ENCODE measurements around the gene PPP2R2C. TPM values are rescaled to one million over a fixed set of nuclear protein-coding genes. Genes with fewer than 3 reads are reported as not detected.

Gene PPP2R2C
- total RNA-seq, 2 donors from 2014 or later: 0.66 to 0.78 TPM

DNA sequence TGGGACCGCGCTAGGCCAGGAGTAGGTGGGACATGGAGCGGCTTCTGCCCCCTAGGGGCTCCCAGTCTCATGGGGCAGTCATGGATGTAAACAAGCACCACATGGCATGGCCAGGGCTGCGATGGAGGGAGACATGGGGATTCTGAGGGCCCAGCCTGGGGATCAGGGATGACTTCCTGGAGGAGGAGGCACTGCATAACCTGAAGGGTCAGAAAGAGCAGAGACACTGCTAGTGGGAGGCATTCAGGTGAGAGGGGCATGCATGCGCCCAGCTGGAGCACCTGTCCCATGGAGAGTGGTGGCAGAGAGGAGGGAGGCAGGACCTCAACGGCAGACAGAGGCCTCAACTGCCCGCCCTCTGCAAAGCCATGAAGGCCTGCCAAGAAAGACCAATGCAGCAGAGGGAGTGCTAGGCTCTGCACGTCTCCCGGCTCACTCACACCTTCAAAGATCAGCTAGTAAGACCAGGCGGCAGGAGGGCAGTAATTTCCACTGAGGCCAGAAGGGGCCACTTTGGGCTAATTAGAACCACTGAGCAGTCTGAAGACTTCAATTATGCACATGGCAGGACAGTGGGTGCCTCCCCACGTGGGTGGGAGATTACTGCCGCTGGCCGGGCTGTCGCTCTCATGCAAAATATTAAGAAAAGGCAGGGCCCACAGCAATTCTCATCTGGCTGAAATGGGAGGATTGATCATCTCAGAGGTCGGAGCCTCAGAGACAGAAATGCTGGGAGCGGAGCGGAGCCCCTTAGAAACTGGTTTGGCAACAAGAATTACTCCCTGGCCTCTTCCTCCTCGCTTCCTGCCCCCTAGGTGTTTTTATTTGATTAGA lies 69.6 kb downstream of the PPP2R2C start:
- intact Hi-C loops (cut with DNase I): no loop called here
- H3K27me3 ChIP-seq: peaks cover 0 to 10% of the 10 kb centered on the region in 2 donors
- no peak overlapping the region for H3K27ac ChIP-seq
- H3K9me3 ChIP-seq: no peaks in the 10 kb centered on the region
- 31 to 35% methylated on average over 15 to 18 of the region's 18 CpGs for WGBS, 2 donors
- ATAC-seq: no peak
- H3K4me1 ChIP-seq: peaks cover 4% of the 10 kb centered on the region
- no peaks in the 10 kb centered on the region for H3K36me3 ChIP-seq (replicated peaks in 1 of 2; ENCODE audit: insufficient read depth in 1 of 2, low read depth in 2 of 2)
- DNase-seq: no peak
- no peak for TF ChIP-seq POLR2A (IDR thresholded peaks at IDR 0.05)
- TF ChIP-seq, protein P1, sequence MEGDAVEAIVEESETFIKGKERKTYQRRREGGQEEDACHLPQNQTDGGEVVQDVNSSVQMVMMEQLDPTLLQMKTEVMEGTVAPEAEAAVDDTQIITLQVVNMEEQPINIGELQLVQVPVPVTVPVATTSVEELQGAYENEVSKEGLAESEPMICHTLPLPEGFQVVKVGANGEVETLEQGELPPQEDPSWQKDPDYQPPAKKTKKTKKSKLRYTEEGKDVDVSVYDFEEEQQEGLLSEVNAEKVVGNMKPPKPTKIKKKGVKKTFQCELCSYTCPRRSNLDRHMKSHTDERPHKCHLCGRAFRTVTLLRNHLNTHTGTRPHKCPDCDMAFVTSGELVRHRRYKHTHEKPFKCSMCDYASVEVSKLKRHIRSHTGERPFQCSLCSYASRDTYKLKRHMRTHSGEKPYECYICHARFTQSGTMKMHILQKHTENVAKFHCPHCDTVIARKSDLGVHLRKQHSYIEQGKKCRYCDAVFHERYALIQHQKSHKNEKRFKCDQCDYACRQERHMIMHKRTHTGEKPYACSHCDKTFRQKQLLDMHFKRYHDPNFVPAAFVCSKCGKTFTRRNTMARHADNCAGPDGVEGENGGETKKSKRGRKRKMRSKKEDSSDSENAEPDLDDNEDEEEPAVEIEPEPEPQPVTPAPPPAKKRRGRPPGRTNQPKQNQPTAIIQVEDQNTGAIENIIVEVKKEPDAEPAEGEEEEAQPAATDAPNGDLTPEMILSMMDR (IDR thresholded peaks at IDR 0.05): no peak
- no peak overlapping the region for H3K4me3 ChIP-seq

DNA sequence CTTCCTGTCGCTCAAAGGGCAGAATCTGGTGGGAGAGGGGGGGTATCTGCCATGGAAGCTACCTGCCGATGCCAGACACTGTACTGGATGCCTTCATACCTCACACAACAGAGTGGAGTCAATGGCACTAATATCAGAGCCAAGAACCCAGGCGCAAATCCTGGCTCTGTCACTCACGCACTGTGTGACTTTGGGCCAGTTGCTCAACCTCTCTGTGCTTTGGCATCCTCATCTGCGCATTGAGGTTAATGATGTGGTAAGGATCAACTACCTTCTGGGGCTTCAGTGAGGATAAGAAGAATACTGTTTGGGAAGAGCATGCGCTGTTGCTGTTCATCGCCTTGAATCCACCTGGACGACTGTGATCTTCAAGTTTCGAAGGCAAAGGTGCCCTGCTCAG lies 70.6 kb downstream of the PPP2R2C start:
- intact Hi-C loops (cut with DNase I): no loop called here
- Histone ChIP-seq H3K9me3 (no peaks in the 10 kb centered on the region), H3K36me3 (replicated peaks in 1 of 2; ENCODE audit: insufficient read depth in 1 of 2, low read depth in 2 of 2) (no peaks in the 10 kb centered on the region), H3K27me3 (peaks cover 0 to 10% of the 10 kb centered on the region in 2 donors), H3K4me3 (no peak overlapping the region), H3K4me1 (peaks cover 4% of the 10 kb centered on the region), H3K27ac (no peak overlapping the region)
- no peak for DNase-seq
- ATAC-seq: no peak
- WGBS, 2 donors: 77 to 78% methylated on average over 8 to 9 of the region's 9 CpGs
- no peak for TF ChIP-seq POLR2A (IDR thresholded peaks at IDR 0.05)
- TF ChIP-seq, protein P1 (IDR thresholded peaks at IDR 0.05): no peak

DNA sequence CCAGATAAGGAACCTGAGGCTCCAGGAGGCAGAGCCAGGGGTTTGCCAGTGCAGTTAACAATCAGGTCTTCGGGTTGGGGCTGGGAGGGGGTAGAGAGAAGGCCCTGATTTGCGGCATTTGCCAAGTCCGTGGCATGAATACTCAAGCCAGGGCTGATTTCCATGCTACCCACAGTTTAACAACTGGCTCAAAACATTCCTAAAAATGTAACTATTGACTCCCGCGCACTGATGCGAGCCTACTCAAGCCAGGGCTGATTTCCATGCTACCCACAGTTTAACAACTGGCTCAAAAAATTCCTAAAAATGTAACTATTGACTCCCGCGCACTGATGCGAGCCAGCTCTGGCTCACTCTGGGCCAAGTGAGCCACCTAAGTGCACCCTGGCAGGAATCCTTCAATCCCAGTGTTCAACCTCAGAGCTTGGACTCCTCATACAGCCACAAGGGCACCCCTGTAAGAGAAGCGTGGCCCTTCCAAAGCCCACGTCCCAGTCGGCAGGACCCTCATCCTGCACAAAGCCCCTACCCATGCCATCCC lies 75.6 kb downstream of the PPP2R2C start:
- 62 to 74% methylated on average over 8 to 12 of the region's 12 CpGs for WGBS, 2 donors
- Histone ChIP-seq H3K27ac (no peak overlapping the region), H3K9me3 (no peaks in the 10 kb centered on the region), H3K36me3 (replicated peaks in 1 of 2; ENCODE audit: insufficient read depth in 1 of 2, low read depth in 2 of 2) (no peaks in the 10 kb centered on the region), H3K4me3 (no peak overlapping the region), H3K27me3 (peaks cover 0 to 5% of the 10 kb centered on the region in 2 donors), H3K4me1 (no peaks in the 10 kb centered on the region)
- ATAC-seq: no peak
- TF ChIP-seq POLR2A (IDR thresholded peaks at IDR 0.05): no peak
- TF ChIP-seq, protein P1 (IDR thresholded peaks at IDR 0.05): no peak
- no peak for DNase-seq
- intact Hi-C loops (cut with DNase I): no loop called here

DNA sequence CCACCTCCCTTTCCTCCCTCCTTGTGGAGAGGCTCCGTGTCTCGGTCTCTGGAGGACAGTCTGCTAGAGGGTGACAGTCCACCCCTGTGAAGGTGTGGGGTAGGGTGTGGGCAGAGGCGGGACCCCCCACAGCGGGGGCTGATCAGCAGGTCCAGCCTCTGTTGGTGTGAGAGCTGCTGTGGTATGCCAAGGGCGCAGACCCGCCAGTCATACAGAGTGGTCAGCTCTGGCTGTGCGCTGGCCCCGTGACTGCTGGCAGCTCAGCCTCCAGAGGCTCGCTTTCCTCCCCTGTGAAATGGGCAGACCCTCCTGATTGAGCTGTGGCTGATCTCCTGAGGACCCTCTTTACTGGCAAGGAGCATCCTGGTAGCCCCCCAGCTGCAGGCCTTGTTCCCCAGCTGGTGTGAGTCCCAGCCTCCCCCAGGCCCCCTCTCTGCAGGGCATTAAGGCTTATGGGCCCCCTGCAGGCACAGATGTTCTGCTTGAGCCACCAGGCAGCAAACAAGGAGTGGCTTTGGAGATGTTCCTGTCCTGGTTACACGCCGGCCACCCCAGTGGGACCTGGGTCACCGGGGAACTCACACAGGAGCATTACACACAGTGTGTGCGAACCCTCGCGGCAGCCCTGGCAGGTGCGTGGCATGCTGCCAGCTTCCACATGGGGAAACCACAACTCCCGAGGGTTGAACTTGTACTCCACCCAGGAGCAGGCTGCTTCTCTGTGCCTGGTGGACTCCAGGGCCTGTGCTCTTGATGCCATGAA lies 76.8 kb downstream of the PPP2R2C start:
- Histone ChIP-seq H3K4me3 (no peak overlapping the region), H3K4me1 (no peaks in the 10 kb centered on the region), H3K27ac (no peak overlapping the region), H3K27me3 (peaks cover 0 to 5% of the 10 kb centered on the region in 2 donors), H3K36me3 (replicated peaks in 1 of 2; ENCODE audit: insufficient read depth in 1 of 2, low read depth in 2 of 2) (no peaks in the 10 kb centered on the region), H3K9me3 (no peaks in the 10 kb centered on the region)
- WGBS, 2 donors: 64 to 70% methylated on average over 8 to 9 of the region's 17 CpGs
- ATAC-seq: no peak
- no peak for DNase-seq
- no peak for TF ChIP-seq POLR2A (IDR thresholded peaks at IDR 0.05)
- intact Hi-C loops (cut with DNase I): no loop called here

DNA sequence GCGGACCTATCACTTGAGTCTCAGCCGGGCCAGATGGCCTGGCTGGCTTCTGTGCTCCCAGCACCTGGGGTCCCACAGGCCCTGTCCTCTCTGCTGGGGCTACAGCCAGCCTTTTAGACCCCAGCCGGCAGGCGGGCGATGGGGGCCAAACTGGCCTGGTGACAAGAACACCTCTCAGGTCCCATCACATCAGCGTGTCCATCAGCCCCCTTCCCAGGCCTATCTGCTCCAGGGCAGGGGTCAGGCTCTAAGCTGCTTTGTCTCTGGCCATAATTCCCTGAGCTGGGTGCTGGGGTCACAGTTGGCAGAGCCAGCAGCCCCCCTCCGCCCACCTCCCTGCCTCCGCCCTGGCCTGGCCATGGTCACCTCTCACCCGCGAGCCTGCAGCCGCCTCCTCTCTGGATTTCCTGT lies 77.7 kb downstream of the PPP2R2C start:
- TF ChIP-seq, protein P1 (IDR thresholded peaks at IDR 0.05): no peak
- no peak for TF ChIP-seq POLR2A (IDR thresholded peaks at IDR 0.05)
- Histone ChIP-seq H3K27me3 (peaks cover 0 to 5% of the 10 kb centered on the region in 2 donors), H3K27ac (no peak overlapping the region), H3K9me3 (no peaks in the 10 kb centered on the region), H3K4me3 (no peak overlapping the region), H3K4me1 (no peaks in the 10 kb centered on the region), H3K36me3 (replicated peaks in 1 of 2; ENCODE audit: insufficient read depth in 1 of 2, low read depth in 2 of 2) (no peaks in the 10 kb centered on the region)
- intact Hi-C loops (cut with DNase I): no loop called here
- DNase-seq: no peak
- no peak for ATAC-seq
- WGBS, 2 donors: 90 to 92% methylated on average over 7 to 11 of the region's 11 CpGs

All from body of pancreas (tissue), 4 donors.